Left kidney (tissue), 2 donors: ENCODE data around the gene SH3BGRL3. TPM values are rescaled to one million over a fixed set of nuclear protein-coding genes. Genes with fewer than 3 reads are reported as not detected.
"Not testable (repeated sequence)": the region's sequence is repeated elsewhere in the genome, so short reads cannot be mapped to it uniquely, and the experiment has no call there.

ENCODE experiments used
- DNase-seq: peaks from one replicate; pipeline ENCODE4 v3.0.0-alpha.2; 2013
- polyA plus RNA-seq: library from polyadenylated mRNA; unstranded; fragments of 120-200 nt; gene quantifications from one replicate; pipeline ENCODE4 v1.2.1, GENCODE V29; 2013; ENCODE audit not compliant: insufficient read length

The SH3BGRL3 gene
- polyA plus RNA-seq, 1 donor: 87.2 TPM

DNA sequence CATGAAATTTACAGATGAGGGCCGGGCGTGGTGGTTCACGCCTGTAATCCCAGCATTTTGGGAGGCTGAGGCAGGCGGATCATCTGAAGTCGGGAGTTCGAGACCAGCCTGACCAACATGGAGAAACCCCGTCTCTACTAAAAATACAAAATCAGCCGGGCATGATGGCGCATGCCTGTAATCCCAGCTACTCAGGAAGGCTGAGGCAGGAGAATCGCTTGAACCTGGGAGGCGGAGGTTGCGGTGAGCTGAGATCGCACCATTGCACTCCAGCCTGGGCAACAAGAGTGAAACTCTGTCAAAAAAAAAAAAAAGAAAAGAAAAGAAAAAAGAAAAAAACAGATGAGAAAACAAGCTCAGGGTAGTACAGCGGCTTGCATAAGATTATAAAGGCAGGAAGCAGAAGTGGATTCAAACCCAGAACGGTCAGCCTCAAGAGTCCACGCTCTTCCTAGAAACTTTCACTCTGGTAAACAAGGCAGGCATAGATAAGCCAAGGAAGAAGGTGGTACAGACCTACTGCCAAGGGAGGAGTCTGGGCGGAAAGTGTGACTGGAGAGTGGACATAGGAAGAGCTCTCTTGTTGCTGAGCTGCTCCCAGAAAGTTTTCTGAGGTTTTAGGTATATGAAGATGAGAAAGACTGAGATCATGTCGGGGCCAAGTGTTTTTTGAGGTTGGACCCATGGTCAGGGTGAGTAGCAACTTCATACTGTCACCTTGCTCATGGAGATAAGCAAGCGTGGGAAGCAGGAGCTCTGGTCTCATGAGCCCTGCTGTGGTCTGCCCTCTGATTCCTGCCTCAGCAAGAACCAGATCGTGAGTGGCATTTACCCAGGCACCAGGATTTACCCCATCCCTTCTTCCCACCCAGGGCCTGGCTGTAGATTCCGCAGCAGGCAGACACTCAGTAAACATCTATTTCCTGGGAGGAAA, 28.3 kb downstream of the SH3BGRL3 start:
- DNase-seq: not testable (repeated sequence)

DNA sequence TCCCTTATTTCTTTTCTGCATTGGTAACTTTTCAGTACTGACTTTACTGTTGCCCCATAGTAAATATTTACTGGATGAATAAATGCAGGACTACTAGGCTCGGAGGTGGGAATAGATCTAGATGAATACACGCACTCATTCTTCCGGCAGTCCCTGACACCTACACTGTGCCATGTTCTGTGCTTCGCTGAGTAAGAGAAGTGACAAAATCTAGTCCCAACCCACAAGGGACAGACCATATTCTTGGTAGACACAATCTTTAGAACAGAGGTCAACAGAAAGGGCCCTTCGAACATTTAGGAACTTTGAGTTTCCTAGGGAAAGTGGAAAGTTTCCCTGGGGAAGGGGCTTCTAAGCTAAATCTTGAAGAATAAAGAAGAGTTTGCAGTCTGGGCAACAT, 34.6 kb downstream of the SH3BGRL3 start:
- no peak for DNase-seq

DNA sequence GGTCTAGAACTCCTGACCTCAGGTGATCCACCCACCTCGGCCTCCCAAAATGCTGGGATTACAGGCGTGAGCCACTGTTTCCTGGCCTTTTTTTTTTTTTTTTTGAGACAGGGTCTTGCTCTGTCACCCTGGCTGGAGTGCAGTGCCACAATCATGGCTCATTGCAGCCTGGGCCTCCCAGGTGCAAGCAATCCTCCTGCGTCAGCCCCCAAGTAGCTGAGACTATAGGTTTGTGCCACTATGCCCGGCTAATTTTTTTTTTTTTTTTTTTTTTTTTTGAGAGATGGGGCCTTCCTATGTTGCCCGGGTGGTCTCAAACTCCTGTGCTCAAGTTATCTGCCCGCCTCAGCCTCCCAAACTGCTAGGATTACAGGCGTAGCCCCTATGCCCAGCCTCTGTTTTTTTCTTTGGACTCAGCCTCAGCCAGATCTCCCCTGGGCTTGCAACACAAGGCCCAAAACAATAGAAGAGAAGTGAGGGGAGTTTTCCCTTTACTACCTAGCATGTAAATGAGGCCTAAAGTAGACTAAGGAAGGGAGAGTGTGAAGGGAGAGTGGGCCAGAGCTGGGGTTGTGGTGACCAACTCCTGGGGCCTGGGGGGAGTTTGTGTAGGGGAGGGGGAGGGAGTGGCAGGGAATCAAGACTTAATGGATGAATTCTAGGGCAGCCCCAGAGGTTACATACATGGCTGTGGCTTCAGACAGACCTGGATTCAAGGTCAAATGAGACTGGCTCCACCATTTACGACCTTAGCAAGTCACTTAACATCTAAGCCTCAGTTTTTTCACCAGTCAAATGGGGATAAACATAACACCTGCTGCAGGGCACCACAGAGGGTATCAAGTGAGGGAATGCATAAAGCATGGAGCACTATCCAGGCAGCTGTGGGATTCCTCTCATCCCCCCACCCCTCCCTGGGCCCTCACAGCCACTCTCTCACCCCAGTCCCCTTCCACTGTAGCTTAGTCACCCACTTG, 36.3 kb downstream of the SH3BGRL3 start:
- no peak for DNase-seq

DNA sequence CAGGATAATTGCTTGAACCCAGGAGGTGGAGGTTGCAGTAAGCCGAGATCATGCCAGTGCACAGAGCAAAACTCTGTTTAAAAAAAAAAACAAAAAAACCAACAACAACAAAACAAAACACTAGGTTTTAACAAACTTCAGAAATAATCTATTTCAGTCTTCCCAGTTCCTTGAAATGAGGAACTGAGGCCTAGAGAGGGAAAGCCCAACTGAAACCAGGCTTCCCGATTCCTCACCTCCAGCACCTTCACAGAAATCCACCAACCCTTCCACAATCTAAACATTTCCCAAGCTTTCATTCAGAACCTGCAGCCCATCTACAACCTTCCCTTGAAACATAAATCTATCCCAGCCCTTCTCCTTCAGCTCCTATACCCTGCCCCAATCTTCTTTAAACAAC, 37.3 kb downstream of the SH3BGRL3 start:
- DNase-seq: no peak

DNA sequence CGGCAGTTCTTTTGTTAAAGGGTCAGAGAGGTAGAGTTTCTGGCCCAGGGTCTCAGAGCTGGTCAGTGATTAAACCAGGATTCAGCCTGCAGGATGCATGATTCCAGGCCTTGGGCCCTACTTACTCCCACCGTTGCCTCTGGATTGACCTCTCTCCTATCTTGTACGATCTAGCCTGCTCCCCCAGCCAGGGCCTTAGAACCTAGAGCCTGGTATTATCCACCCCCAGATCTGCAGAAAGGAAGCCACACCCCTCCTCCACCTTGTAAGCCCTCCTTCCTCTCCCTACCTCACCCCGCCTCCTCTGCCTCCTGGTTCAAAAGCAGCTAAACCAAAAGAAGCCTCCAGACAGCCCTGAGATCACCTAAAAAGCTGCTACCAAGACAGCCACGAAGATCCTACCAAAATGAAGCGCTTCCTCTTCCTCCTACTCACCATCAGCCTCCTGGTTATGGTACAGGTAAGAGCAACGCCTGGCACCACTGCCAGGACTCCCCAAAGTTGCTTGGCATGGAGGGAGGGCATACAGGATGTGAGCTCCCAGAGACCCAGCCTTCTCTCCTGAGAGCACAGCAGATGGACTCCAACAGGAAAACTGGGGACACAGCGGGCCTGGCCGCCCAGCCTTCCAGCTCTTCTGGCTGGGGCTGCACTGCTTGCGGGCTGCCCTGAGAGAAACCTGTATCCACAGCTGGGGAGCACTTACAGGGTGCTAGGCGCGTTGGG, 37.9 kb downstream of the SH3BGRL3 start, which contains the start of gene CD52:
TSS of gene CD52 (plus strand) at position 347 of the 726 bp plus-strand sequence. CDS start at position 407, 60 bp downstream.
- no peak for DNase-seq

DNA sequence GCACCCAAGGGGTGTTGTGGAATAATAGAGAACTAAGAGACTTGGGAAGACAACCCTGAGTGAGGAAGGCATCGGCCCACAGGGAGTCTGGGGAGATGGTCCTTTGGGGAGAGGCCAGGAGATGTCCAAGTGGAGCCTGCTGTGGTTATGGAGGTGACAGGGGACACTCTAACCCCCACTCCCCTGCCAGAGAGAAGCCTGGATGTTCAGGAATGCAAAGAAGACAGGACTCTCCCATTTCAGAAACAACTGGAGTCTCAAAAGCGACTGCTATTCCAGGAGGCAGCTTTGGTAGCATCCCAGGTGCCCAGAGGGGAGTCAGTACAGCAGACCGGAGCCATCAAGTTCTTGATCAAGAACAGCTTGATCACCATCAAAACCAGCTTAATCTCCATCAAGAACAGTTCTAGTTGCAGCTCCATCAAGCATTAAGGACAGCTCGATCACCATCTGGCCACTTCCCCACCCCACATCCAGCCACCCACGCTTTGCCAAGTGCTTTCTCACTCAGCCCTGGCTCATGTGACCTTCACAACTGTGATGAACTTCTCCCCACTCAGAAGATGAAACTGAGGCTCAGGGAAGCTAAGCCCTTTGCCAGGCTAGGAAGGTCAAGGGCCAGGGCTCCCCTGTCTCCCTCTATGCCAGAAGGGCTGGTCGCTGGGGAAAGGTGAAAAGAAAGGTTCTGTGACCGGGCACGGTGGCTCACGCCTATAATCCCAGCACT, 38.6 kb downstream of the SH3BGRL3 start:
- DNase-seq: no peak

DNA sequence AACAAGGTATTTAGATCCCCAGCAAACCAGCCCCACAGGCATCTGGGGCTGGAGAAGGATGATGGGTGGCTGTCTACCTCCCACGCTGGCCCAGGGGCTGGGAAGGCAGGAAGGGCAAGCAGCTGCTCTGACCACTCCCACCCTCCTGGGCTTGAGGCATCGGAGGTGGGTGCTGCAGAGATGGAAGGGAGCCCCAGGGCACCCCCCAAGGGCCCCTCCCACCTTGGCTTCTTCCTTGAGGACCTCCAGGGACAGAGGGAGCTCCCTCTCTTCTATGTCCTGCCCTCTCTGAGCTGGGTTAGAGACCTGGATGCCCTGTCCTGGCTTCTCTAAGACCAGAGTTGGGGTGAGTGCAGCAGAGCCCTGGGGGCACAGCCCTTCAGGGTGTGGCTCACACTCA, 41.0 kb downstream of the SH3BGRL3 start:
- DNase-seq: no peak

DNA sequence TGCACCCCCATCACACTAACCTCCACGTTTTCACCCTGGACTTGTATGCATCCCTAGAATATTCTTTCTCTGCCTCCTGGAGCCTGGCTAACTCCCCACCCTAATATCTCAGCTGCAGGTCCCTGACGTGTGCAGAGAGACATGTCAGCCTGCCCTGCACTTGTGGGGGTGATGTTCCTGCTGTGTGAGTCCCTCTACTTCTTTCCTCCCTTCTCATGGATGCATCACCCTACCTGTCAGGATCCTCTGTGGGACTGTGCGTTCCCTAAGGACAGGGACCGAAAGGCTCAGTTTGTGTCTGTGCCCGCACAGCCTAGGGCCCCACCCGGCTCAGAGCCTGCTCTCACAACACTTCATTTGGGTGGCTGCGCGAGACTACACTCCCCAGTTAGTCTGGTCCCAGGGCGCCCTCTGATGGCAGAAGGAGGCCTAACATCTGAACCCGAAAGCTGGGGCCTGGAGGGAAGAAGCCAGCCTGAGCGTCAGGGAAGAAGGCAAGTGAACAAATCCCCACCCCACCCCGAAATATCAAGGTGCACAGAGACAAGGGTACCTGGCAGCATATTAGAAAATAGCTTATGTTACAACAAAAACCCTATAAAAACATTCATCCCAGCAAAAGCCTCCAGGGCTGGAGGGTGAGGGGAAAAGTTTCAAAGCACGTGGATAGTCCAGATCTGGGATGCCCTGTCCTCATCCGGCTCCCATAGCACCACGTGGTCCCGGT, 41.6 kb downstream of the SH3BGRL3 start:
- peak; percentile 82 for DNase-seq

- DNase-seq: no peak
Measured at GRCh38 chr1:26322042-26322331, 42.1 kb downstream of the SH3BGRL3 start.

DNA sequence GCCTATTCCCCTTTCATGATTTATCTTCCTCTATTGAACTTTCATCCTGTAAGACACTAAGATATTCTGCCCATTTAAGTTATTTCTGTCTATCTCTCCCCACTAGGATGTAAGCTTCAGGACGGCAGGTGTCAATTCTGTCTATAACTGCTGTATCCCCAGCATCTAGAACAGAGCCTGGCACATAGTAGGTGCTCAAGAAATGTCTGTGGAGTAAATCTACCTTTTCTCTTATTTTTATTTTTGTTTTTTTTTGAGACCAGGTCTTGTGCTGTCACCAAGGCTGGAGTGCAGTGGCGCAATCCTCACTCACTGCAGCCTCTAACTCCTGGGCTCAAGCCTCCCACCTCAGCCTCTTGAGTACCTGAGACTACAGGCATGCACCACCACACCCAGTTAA, 43.5 kb downstream of the SH3BGRL3 start:
- DNase-seq: no peak

GRCh38 chr1:26324550-26324949, 44.7 kb downstream of the SH3BGRL3 start:
- no peak for DNase-seq

GRCh38 chr1:26327956-26328362, 48.1 kb downstream of the SH3BGRL3 start:
- no peak for DNase-seq

DNA sequence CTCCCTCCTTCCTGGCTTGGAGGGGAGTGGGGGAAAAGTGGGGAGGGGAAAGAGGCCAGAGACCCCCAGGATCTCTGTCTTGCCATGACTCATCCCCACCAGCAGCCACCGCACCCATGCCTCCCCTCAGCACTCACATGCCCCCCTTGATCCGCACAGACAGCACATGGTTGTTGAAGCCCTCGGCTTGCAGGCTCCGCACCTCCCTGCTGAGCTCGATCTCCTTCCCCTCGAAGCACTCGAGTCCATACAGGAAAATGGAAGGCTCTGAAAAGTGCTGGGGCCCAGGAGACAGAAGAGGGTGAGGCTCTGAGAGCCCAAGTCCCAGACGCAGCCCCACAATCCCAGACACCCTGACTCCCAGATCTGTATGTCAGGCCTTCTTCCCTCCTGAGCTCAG, 48.7 kb downstream of the SH3BGRL3 start:
- DNase-seq: no peak

GRCh38 chr1:26329380-26329779, 49.5 kb downstream of the SH3BGRL3 start:
- not testable (repeated sequence) for DNase-seq

GRCh38 chr1:26330276-26330675, 50.4 kb downstream of the SH3BGRL3 start:
- DNase-seq: no peak

Other genes starting within 250 kb of the SH3BGRL3 start
- gene SLC30A2, start 234.0 kb upstream of the SH3BGRL3 start, polyA plus RNA-seq: 5.4 TPM
- gene TRIM63, start 212.5 kb upstream of the SH3BGRL3 start, polyA plus RNA-seq: 1.2 TPM
- 20.1 TPM for gene PDIK1L, start 168.3 kb upstream of the SH3BGRL3 start, polyA plus RNA-seq
- 0.63 TPM for gene FAM110D, start 121.0 kb upstream of the SH3BGRL3 start, polyA plus RNA-seq
- gene C1orf232, start 111.1 kb upstream of the SH3BGRL3 start, polyA plus RNA-seq: not detected
- gene ZNF593, start 110.2 kb upstream of the SH3BGRL3 start, polyA plus RNA-seq: 11.7 TPM
- gene ZNF593OS, start 108.3 kb upstream of the SH3BGRL3 start, polyA plus RNA-seq: 1.4 TPM
- gene CNKSR1, start 102.6 kb upstream of the SH3BGRL3 start, polyA plus RNA-seq: 15.4 TPM
- 0.18 TPM for gene CATSPER4, start 89.5 kb upstream of the SH3BGRL3 start, polyA plus RNA-seq
- 24.9 TPM for gene CEP85, start 45.9 kb upstream of the SH3BGRL3 start, polyA plus RNA-seq
- gene UBXN11, start 26.6 kb downstream of the SH3BGRL3 start, polyA plus RNA-seq: 43.2 TPM
- 5.6 TPM for gene CD52, start 37.9 kb downstream of the SH3BGRL3 start, polyA plus RNA-seq
- 0.65 TPM for gene CRYBG2, start 74.0 kb downstream of the SH3BGRL3 start, polyA plus RNA-seq
- not detected for gene ZNF683, start 92.7 kb downstream of the SH3BGRL3 start, polyA plus RNA-seq
- gene LIN28A, start 130.7 kb downstream of the SH3BGRL3 start, polyA plus RNA-seq: 0.15 TPM
- gene DHDDS, start 152.2 kb downstream of the SH3BGRL3 start, polyA plus RNA-seq: 43.2 TPM
- gene HMGN2, start 192.4 kb downstream of the SH3BGRL3 start, polyA plus RNA-seq: 1,264 TPM
- gene RPS6KA1, start 249.7 kb downstream of the SH3BGRL3 start, polyA plus RNA-seq: 22.1 TPM